HG03378 (cell line): ENCODE results near the gene MAMDC4.
"Not testable (repeated sequence)": the region's sequence is repeated elsewhere in the genome, so short reads cannot be mapped to it uniquely, and the experiment has no call there.

ENCODE experiments used
- ATAC-seq: cut with Tn5 transposase; IDR thresholded peaks from one replicate; pipeline ENCODE4 v1.9.1; 2021; ENCODE audit warnings: mild to moderate bottlenecking, moderate library complexity; ENCODE audit not compliant: unreplicated experiment

MAMDC4 gene

DNA sequence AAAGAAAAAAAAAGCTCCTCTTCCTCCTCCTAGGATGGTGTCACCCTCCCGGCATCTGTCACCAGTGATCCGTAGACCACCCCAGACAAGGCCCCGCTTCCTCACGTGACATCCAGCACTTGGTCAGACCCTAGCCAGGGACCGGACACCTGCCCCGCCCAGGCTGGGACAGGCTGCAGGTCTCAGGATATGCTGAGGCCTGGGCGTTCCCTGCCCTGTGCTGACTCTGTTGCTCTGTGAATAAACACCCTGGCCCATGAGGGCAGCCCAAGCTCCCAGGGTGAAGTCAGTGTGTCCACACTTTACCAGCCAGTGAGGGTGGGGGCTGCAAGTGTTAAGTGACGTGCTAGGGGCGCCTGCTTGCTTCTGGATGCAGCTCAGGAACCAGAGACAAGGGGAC lies 8.4 kb downstream of the MAMDC4 start:
- no peak for ATAC-seq

DNA sequence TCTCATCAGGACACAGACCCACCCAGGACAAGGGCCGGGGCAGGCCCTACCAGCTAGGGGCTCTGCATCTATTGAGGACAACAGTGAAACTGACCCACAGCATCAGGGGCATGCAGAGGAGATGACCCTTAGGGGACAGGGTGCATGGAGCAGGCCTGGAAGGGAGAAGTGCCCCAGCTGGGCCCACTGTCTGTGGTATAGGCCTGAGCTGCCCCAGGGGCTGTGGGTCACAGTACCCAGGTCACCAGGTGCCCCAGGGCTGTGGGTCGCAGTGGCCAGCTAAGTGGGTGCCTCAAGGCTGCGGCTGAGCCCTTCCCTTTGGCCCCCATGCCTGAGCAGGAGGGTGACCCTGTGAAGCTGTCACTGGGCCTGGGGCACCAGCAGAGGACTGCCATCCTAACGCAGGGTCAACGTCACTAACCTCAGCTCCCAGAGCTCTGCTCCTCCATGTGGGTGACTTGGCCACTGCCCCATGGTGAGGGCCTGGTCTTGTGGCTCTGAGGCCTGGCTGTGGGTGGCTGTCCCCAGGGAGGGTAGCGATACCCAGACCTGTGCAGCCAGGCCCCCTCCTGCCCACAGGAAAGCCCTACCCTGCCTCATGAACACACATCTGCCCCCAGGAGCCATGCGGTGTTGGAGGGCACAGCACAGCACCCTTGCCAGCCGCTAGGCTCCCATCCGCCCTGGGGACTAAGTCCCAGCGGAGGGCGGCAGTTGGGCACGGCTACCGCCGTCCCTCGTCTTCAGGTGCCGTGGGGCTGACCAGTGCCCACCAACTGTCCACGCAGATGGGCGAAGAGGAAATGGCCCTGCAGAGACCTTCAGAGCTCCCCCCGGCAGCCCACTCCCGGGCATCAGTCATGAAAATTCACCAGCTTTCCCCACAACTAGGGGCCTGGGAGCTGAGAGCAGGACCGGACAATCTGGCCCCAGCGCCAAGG lies 9.1 kb downstream of the MAMDC4 start:
- ATAC-seq = no peak

DNA sequence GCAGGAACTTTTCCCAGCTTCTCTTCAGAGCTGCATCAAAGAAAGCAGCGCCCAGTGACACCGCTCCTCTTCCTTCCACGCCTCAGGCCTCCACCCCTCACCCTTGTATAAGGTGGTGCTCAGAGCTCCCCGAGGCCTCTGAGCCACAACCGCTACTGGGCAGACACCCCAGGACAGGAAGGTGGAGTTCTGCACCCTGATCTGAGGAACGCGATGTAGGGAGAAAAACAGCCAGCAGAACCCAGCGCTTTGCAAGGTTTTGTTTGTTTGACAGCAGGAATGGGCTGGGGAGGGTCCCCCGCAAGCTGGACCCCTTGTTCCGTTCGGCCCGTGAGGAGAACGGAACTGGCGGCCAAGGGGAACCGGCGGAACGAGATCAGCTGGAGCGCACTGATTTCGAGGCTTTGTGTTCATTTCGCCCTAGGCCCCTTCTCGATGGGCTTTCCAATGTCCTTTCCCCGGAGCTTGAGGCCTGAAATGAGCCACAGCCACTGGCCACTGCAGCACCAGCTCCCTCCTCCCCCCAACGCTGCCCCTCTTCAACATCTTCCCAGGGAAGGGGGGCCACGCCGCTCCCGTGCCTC lies 9.8 kb downstream of the MAMDC4 start:
- no peak for ATAC-seq

DNA sequence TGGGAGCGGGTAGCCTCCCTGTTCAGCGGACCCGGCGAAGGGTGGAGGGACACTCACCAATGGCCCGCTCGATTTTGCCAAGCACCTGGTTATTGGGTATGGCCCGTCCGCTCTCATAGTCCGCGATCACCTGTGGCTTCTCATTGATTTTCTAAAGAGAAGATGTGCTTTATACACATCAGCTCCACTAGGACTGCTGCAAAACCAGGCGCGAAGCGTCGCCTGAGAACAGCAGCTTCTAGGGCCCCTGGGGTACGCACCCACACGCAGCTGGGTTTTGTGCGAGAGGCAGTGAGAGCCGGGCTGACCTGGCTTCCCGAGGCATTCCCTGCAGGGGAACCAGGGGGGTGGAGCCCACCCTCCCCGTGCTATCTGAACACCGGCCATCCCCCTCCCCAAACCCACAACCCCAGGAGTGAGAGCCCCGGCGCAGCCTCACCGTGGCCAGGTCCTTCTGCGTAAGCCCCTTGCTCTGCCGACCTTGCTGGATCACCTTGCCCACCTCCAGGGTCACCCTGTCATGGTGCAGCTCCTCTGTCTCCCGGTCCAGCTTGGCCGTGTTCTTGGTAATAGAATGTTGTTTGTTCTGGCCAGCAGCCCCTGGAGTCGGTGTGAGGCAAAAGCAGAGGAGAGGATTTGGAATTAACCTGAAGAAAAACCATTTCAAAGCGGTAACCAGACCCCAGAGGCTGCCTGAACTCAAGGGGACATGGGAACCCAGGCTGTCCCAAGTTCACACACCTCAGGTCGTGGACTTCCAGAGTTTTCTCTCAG lies 10.9 kb downstream of the MAMDC4 start:
- no peak for ATAC-seq

DNA sequence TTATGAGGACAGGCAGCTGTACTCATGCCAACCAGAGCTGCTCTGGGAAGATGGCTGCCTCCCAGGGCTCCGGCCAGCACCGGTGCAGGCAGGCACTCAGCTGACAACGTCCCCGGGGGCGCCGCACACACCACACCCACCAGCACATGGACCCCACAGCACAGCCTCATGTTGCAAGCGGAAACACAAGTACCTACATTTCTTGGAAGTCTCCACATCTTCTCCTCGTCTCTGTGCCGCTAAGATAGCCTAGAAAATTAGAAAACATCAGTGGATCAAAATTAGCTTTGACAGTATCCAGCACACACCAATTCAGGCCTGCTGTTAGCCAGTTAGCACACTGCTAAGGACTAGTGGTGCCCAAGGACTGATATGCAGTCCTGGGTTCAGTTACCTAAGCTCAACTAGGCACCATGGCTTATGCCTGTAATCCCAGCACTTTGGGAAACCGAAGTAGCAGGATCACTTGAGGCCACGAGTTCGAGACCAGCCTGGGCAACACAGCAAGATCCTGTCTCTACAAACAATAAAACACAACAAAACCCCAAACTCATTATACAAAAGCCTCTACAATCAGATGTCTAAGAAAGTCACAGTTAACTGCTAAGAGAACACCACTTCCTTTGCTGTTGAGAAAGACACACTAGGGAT lies 11.6 kb downstream of the MAMDC4 start:
- no peak for ATAC-seq

DNA sequence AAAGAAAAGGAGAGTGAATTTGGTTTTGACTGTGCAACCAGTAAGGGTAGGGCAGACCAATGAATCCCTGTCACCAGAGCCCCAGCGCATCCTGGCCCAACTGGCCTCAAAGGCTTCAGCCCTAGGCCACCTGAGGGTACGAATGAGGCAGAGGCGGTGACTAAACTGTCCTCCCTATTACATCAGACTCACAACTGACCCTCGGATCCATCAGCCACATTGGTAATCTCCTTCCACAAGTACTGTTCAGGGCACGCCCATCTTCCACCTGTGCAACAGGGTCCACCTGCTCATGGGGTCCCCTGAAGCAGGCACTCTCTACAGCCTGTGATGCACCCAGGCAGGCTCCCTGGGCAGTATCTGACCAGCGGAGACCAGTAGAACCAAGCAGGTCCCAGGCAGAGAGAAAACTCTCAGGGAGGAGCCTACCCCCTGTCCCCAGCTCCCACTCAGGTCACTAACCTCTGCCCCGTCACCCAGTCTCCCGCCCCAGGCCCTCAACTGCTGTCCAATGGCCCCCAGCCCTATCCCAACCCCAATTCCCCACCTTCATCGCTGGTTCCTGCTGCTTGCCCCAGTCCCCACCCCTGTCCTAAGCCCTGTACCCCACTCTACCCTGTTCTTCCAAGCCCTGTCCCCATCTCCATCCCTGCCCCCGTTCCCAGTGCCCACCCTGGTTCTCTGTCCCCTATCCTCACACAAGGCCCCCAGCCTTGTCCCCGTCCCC lies 13.1 kb downstream of the MAMDC4 start:
- no peak for ATAC-seq

DNA sequence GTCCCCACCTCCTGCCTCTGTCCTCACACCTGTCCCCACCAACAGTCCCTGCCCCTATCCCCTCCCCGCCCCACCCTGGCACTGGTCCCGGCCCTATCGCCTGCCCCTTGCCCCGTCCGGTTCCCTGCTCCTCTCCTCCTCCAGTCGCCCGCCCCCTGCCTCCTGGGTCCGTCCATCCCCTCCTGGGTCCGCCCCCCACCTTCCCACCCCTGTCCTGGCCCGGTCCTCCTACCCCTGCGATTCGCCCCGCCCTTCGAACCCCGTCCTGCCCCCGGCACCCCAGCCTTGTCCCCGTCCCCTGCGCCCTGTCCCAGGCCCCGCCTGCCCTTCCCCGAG lies 13.6 kb downstream of the MAMDC4 start:
- no peak for ATAC-seq

DNA sequence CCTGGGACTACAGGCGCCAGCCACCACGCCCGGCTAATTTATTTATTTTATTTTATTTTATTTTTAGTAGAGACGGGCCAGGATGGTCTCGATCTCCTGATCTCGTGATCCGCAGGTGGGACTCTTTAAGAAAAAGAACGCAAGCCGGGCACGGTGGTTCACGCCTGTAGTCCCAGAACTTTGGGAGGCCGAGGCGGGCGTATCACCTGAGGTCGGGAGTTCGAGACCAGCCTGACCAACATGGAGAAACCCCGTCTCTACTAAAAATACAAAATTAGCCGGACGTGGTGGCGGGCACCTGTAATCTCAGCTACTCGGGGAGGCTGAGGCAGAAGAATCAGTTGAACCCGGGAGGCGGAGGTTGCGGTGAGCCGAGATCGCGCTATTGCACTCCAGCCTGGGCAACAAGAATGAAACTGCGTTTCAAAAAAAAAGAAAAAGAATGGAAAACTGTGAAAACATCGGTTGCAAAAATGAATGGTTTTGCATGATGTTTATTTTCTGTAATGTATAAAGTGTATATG lies 14.8 kb downstream of the MAMDC4 start:
- ATAC-seq = not testable (repeated sequence)

DNA sequence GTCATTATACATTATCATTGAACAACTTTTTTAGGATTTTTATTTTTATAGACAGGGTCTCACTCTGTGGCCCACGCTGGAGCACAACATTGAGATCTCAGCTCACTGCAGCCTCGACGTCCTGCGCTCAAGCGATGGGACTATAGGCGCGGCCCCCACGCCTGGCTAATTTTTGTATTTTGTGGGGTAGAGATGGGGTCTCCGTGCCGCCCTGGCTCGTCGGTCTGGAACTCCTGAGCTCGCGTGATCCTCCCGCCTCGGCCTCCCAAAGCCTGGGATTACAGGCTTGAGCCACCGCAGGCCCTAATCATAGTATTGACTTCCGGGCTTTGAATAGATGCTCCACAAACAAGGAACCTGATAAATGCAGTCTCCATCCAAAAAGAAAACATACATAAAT lies 15.3 kb downstream of the MAMDC4 start:
- ATAC-seq = no peak

DNA sequence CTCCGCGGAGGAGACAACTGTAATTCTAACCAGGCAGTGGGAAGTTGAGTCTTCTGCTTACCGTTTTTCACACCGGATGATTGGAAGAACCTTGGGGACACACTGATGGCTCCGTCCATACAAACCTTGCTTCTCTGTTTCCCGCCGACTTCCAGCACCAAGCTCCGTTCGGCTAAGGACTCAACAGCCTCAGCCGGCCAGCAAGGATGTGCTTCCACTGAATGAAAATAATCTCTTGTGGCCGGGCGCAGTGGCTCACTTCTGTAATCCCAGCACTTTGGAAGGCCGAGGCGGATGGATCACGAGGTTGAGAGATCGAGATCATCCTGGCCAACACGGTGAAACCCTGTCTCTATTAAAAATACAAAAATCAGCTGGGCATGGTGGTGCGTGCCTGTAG lies 15.8 kb downstream of the MAMDC4 start:
- ATAC-seq = no peak

DNA sequence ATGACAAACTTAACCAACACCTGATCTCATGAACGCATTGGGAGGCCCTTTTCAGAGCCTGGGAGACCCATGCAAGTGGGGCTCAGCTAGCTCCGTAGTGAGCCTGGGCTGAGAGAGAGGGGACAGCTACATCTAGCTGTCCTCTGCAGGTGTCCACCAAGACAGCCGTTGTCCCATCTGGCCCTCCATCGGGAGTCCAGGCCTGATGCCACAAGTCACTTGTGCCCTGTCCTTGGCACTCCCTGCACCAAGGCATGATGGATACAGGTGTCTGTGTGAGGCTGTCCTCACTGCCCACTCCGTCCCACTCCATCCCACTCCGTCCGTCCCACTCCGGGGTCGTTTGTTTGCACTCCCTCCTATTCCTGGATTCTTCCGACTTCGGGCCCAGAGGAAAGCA lies 16.5 kb downstream of the MAMDC4 start:
- ATAC-seq = no peak

DNA sequence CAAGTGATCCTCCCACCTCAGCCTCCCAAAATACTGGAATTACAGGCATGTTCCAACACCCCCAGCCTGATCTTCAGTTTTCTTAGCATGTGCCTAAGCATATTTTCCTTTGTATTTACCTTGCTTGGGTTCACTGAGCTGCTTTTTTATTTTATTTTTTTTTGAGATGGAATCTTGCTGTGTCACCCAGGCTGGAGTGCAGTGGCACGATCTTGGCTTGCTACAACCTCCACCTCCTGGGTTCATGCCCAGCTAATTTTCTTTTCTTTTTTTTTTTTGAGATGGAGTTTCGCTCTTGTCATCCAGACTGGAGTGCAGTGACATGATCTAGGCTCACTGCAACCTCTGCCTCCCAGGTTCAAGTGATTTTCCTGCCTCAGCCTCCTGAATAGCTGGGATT lies 17.5 kb downstream of the MAMDC4 start:
- not testable (repeated sequence) for ATAC-seq

DNA sequence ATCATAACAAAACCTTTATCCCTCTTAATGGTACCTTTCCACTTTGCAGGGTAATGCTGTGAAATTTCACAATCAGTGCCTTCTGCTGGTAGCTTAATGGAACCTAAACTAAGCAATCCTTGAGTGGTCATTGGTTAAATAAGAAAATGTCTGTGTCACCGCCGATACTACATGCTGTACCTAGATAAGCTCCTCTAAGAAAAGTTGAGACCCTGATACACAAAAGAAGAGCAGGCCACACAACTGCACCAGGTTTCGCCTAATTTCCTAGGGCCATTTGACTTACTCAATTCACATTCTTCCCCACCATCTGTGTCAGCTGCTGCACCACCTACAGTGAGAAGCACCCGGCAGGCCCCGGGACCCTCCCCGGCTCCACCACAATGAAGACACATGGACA lies 23.0 kb downstream of the MAMDC4 start:
- ATAC-seq = no peak

DNA sequence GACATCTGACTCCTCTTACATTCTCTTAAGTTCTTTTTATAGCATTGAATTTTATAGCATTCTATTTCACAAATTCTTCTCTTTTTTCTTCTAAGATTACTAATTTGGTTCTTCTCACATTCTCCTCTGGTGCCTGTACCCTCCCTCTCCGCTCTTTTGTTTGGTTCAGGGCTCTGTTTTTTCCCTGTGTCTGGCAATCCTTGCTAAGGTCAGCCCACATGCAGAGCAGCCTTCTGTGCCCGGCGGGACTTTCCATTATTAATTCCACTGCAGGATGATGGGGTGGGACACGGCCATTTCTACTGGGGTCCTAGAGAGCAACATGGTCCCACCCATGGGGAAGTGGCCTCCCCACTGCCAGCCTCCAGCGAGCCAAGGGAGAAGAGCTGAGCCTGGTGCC lies 24.3 kb downstream of the MAMDC4 start:
- no peak for ATAC-seq

DNA sequence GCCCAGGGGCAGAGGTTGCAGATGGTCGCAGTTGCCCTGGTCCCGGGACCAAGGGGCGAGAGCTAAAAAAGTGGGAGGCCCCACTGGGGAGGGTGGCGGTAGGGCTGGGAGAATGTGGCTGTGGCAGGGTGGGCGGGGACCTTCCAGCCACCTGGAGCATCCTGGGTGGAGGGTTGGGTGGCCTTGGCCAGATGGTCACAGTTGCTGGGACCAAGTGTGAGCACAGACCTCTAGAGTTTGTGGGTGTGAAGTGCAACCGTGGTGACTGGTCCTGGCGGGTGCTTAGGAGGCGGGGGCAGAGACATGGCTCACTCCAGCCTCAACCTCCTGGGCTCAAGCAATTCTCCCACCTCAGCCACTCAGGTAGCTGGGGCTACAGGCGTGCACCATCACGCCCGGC lies 28.5 kb downstream of the MAMDC4 start:
- no peak for ATAC-seq

DNA sequence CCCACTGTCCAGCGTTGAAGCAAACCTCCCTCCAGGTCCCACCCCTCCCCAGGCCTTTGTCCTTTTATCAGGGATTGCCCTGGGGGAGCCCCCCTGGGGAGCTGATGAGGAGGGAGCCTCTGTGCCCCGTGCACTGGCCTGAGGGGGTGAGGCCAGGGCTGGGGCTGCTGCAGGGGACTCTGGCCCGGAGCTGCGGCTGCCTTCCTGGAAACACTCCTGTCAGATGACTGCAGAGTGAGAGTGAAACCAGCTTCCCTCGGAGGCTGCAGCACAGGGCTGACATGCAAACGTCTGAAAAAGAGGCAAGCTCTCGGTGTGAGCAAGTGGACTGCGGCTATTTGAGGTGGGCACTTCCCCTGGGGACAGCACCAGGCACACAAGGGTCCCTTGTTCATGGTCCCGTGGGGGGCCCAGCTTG lies 29.6 kb downstream of the MAMDC4 start:
- peak; percentile 31 for ATAC-seq

DNA sequence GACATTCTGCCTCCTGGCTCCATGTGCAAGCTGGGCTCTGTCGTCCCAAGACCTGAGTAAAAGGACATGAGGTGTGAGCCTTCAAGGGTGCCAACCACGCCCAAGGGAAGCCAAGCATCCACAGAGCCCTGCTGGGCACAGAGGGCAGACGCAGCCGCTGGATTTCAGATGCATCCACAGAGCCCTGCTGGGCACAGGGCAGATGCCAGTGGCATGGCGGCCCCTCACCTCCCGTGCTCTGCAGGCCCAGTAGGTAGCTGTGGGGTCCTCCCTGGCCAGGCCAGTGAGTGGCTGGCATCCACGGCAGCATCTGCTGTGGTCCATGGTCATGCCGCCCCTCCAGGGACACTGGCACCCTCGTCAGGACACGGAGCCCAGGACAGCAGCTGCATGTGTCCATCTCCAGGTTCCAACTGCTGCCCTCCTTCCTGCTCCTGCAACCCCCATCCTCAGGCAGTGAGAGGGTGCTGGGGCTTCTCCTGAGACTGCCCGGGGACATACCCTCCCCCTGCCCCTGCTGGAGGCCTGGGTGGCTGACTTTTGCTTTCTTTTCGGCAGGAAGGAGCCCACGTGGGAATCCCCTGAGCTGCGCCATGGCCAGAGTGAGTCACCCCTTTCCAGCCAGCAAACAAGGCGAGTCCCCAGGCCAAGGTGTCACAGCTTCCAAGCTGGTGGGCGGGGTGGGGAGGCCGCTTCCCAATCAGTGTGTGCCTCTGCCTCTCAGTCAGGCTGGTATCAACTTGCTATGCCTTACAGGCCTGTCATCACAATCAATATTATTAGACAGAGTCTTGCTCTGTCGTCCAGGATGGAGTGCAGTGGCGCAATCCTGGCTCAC lies 30.2 kb downstream of the MAMDC4 start:
- no peak for ATAC-seq

DNA sequence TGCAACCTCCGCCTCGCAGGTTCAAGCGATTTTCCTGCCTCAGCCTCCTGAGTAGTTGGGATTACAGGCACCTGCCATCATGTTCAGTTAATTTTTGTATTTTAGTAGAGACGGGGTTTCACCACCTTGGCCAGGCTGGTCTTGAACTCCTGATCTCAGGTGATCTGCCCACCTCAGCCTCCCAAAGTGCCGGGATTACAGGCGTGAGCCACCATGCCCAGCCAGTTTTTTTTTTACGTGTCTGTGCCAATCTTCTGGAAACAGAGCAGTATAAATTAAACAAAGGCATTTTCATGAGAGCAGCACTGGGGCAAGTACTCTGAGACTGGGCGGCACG lies 30.8 kb downstream of the MAMDC4 start:
- not testable (repeated sequence) for ATAC-seq

DNA sequence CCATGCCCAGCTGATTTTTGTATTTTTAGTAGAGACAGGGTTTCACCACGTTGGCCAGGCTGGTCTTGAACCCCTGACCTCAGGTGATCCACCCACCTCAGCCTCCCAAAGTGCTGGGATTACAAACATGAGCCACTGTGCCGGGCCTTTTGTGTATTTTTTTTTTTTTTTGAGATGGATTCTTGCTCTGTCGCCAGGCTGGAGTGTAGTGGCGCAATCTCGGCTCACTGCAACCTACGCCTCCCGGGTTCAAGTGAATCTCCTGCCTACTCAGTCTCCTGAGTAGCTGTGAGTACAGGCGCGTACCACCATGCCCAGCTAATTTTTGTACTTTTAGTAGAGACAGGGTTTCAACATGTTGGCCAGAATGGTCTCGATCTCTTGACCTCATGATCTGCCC lies 31.5 kb downstream of the MAMDC4 start:
- not testable (repeated sequence) for ATAC-seq
